GM10248 (cell line): ENCODE data around the gene DQX1.

Source experiments
- CTCF ChIA-PET: fragments of 300-600 bp; sonication (Branson Sonifier 250); formaldehyde crosslinking; extraction: SDS; loops from one replicate; lab custom pipeline; 2021; ENCODE audit warnings: antibody characterized with exemption; lab: Yijun Ruan, JAX
- POLR2A ChIA-PET: fragments of 350-650 bp; sonication (Branson Sonifier 250); formaldehyde crosslinking; extraction: SDS; loops from one replicate; lab custom pipeline; 2020; ENCODE audit warnings: antibody characterized with exemption; lab: Yijun Ruan, JAX
- DNase-seq: peaks from one replicate; pipeline ENCODE4 v3.0.0; 2012; ENCODE audit errors: extremely low spot score
- TF ChIP-seq, protein P1 (sequence below): IDR thresholded peaks from 2 replicates; pipeline ENCODE4 v1.5.1; 2012; ENCODE audit warnings: mild to moderate bottlenecking, low read depth; ENCODE audit errors: extremely low read depth, missing control alignments, control extremely low read depth

DQX1 gene

DNA sequence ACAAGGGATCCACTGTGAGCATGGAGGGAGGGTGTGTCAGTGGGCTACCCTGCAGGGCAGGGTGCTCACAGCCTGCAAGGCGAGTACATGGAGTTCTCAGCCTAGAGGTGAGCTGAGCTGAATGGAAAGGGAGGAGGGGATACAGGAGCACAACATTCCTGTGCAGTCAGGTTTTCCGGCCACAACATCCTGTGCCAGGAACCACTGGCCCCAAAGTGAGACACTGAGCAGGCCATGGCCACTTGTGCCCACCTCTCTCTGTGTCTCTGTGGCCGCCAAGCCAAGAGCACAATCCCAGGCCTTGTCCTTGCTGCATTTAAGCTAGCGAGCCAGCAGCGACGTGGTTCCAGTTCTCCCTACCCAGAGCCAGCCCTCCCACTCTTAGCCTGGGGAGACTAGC is 34.6 kb upstream of the DQX1 start:
- DNase-seq, result no peak
- POLR2A ChIA-PET, result no interaction called here
- TF ChIP-seq, protein P1, sequence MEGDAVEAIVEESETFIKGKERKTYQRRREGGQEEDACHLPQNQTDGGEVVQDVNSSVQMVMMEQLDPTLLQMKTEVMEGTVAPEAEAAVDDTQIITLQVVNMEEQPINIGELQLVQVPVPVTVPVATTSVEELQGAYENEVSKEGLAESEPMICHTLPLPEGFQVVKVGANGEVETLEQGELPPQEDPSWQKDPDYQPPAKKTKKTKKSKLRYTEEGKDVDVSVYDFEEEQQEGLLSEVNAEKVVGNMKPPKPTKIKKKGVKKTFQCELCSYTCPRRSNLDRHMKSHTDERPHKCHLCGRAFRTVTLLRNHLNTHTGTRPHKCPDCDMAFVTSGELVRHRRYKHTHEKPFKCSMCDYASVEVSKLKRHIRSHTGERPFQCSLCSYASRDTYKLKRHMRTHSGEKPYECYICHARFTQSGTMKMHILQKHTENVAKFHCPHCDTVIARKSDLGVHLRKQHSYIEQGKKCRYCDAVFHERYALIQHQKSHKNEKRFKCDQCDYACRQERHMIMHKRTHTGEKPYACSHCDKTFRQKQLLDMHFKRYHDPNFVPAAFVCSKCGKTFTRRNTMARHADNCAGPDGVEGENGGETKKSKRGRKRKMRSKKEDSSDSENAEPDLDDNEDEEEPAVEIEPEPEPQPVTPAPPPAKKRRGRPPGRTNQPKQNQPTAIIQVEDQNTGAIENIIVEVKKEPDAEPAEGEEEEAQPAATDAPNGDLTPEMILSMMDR, result no peak
- CTCF ChIA-PET, result no interaction called here

DNA sequence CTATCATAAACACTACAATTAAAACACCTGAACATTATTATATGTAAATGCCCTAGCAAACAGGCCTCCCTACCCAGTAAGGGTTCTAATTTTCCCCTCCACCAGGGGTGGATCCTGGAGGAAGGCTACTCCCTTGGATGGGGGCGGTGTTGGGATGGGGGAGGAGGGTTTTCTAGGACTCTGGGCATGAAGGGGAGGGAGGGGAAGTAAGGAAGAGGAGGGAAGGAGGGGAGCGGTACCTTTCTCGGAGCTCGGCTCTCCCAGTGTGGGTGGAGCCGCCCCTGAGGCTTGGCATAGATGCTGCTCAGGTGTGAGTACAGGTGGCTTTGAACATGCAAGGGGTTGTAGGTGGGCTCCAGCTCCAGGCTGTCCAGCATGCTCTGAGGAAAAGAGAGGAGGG is 33.9 kb upstream of the DQX1 start:
- TF ChIP-seq, protein P1, result no peak
- ChIA-PET POLR2A (no interaction called here), CTCF (interaction anchor here (1.2 to 3.0 kb wide), 3 partner anchors 23 to 29 kb away, joined by 3 to 9 read pairs (median 4); no protein-coding TSS in a partner anchor)
- no peak for DNase-seq

DNA sequence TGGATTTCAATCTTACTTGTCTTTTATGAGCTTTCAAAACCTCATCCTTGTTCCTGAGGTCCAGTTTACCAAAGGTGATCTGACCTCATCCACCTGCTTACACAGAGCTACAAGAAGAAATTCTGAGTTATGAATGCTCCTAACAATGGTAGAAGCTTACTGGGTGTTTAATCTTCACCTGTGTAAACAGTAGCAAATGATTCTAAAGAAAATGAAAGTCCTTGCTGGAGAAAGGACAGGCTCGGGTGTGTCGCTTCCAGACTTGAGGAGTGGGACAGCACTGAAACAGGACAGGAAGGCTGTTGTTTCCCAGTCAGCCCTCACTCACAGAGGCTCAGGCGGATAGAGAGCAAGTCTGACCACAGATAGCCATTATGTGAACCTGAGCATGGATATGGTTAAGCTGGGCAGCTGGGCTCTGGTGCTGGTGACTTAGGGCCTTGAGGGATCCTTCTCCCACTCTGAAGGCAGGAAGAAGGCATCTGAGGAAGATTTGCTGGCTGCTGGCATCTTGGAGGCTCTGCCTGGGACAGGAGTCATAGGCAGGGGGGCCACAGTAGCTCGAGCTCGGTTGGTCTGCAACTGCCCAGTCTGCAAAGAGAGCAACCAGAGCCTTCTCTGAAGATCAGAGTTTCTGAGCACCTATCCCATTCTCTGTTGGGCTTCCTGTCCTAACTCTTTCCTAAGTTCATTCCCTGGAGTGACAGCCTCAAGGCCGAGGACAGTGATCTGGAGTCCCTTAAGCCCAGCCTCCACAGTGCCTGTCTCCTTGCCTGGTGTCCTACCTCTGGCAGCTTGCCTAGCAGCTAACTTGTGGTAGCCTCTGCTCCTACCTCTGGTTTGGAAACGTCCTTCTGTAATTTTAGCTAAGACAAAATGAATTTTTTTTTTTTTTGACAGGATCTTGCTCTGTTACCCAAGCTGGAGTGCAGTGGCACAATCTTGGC is 32.5 kb upstream of the DQX1 start:
- ChIA-PET POLR2A (no interaction called here), CTCF (interaction anchor here (0.9 to 3.8 kb wide), 12 partner anchors 9 to 83 kb away, joined by 3 to 26 read pairs (median 4); no protein-coding TSS in a partner anchor)
- TF ChIP-seq, protein P1, result no peak
- DNase-seq, result no peak

DNA sequence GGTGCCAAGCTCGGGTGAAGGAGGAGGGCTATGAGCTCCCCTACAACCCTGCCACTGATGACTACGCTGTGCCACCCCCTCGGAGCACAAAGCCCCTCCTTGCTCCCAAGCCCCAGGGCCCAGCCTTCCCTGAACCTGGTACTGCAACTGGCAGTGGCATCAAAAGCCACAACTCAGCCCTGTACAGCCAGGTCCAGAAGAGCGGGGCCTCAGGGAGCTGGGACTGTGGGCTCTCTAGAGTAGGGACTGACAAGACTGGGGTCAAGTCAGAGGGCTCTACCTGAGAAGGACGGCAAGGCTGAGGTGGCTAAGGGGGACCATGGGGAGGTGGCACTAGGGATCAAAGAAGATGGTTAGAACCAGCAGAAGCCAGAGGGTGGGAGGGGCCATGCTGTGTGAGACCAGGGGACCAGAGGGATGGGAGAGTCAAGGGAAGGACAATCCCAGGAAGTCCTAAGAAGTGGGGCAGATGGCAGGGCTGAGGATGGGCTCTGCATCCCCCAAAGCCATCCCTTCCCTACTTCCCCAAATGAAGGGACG is 30.9 kb upstream of the DQX1 start:
- DNase-seq, result no peak
- TF ChIP-seq, protein P1, result no peak
- ChIA-PET POLR2A (no interaction called here), CTCF (interaction anchor here (0.9 to 3.8 kb wide), 6 partner anchors 13 to 30 kb away, joined by 3 to 26 read pairs (median 4); no protein-coding TSS in a partner anchor)

DNA sequence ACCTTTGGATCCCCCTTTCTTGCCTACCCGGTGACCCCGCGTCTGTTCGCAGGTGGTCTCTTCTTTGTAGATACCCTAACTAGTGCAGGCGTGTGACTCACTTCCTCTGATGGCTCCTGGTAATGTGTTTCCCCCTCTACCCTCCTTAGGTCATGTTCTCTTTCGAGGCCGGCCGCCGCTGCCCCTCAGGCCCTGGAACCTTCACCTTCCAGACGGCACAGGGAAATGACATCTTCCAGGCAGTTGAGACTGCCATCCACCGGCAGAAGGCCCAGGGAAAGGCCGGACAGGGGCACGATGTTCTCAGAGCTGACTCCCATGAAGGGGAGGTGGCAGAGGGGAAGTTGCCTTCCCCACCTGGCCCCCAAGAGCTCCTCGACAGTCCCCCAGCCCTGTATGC is 30.1 kb upstream of the DQX1 start:
- TF ChIP-seq, protein P1, result no peak
- ChIA-PET CTCF (interaction anchor here (0.9 to 3.8 kb wide), 5 partner anchors 8 to 32 kb away, joined by 3 to 26 read pairs (median 5); no protein-coding TSS in a partner anchor), POLR2A (no interaction called here)
- DNase-seq, result no peak

DNA sequence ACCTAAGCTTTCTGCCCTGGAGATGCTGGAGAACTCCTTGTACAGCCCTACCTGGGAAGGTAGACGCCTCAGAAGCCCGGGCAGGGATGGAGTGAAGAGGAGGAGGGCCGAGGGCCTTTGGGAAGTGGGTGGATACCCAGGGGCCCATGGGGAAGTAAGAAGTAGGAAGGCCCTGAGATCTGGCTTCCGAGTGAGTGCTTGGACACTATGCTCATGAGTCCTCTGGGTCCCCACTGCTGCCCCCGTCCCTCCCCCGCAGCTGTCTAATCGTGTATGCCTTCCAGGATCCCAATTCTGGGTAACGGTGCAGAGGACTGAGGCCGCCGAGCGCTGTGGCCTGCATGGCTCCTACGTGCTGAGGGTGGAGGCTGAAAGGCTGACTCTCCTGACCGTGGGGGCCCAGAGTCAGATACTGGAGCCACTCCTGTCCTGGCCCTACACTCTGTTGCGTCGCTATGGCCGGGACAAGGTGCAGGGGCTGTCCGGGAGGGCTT is 29.6 kb upstream of the DQX1 start:
- CTCF ChIA-PET, result interaction anchor here (0.9 to 3.8 kb wide), 6 partner anchors 9 to 32 kb away, joined by 3 to 26 read pairs (median 4); no protein-coding TSS in a partner anchor
- TF ChIP-seq, protein P1, result no peak
- POLR2A ChIA-PET, result no interaction called here
- no peak for DNase-seq
